Frontal cortex (tissue), 4 donors: Measurements from ENCODE around the gene TMEM229B. TPM values are rescaled to one million over a fixed set of nuclear protein-coding genes. Genes with fewer than 3 reads are reported as not detected.
A peak's percentile ranks its signal among the peaks of the same experiment; 100 is the strongest.

Source experiments
- DNase-seq, 2 donors: peaks; one replicate each; pipeline ENCODE4 v3.0.0; 2012; ENCODE audit warnings: low spot score in 2 of 2
- FAIRE-seq: peaks from 2 replicates; lab custom pipeline; 2012; peaks lifted over from hg19 to GRCh38; lab: Jason Lieb, UNC
- total RNA-seq: library from RNA; depleted of rRNA; stranded (reverse); fragments of >200 nt; gene quantifications from one replicate; pipeline ENCODE4 v1.2.3, GENCODE V29; 2014
- donor health status: control.
- donor health status: control.
- donor health status: control.

Gene TMEM229B
- total RNA-seq, 1 donor from 2014 or later = 22.4 TPM

GRCh38 chr14:67516676-67517075 lies 28.2 kb upstream of the TMEM229B start:
- no peak for FAIRE-seq
- DNase-seq = no peak

GRCh38 chr14:67515386-67516079 lies 27.0 kb upstream of the TMEM229B start:
- DNase-seq (no peak), FAIRE-seq (no peak)

- no peak for FAIRE-seq
Measured at GRCh38 chr14:67514650-67515385, 26.3 kb upstream of the TMEM229B start.

GRCh38 chr14:67514203-67514607 lies 25.7 kb upstream of the TMEM229B start:
- FAIRE-seq (no peak), DNase-seq (no peak)

More at GRCh38 chr14:67514650-67515385, 26.3 kb upstream of the TMEM229B start:
- peak; percentile 79 for DNase-seq

- DNase-seq (no peak), FAIRE-seq (no peak)
Measured at GRCh38 chr14:67513631-67514108, 25.1 kb upstream of the TMEM229B start.

- FAIRE-seq (no peak), DNase-seq (no peak)
Measured at GRCh38 chr14:67512463-67513310, 24.2 kb upstream of the TMEM229B start.

- FAIRE-seq = no peak
- DNase-seq = no peak
Measured at GRCh38 chr14:67510836-67511235, 22.3 kb upstream of the TMEM229B start.

- FAIRE-seq = no peak
Measured at GRCh38 chr14:67510121-67510520, 21.6 kb upstream of the TMEM229B start.

GRCh38 chr14:67508956-67509355 lies 20.4 kb upstream of the TMEM229B start:
- no peak for DNase-seq
- no peak for FAIRE-seq

More at GRCh38 chr14:67510121-67510520, 21.6 kb upstream of the TMEM229B start:
- DNase-seq = no peak

GRCh38 chr14:67505254-67505653 lies 16.7 kb upstream of the TMEM229B start:
- DNase-seq (no peak), FAIRE-seq (no peak)

- DNase-seq = no peak
- no peak for FAIRE-seq
Measured at GRCh38 chr14:67503331-67503730, 14.8 kb upstream of the TMEM229B start.

- no peak for DNase-seq
Measured at GRCh38 chr14:67502867-67503266, 14.3 kb upstream of the TMEM229B start.

GRCh38 chr14:67501670-67502069 lies 13.1 kb upstream of the TMEM229B start:
- no peak for FAIRE-seq
- no peak for DNase-seq

More at GRCh38 chr14:67502867-67503266, 14.3 kb upstream of the TMEM229B start:
- FAIRE-seq = no peak

- DNase-seq = no peak
- no peak for FAIRE-seq
Measured at GRCh38 chr14:67500981-67501380, 12.5 kb upstream of the TMEM229B start.

- FAIRE-seq (no peak), DNase-seq (no peak)
Measured at GRCh38 chr14:67497716-67498115, 9.2 kb upstream of the TMEM229B start.

- DNase-seq (no peak), FAIRE-seq (no peak)
Measured at GRCh38 chr14:67497216-67497615, 8.7 kb upstream of the TMEM229B start.

GRCh38 chr14:67495827-67496226 lies 7.3 kb upstream of the TMEM229B start:
- FAIRE-seq (no peak), DNase-seq (no peak)

GRCh38 chr14:67493092-67493717 lies 4.7 kb upstream of the TMEM229B start:
- DNase-seq (no peak), FAIRE-seq (no peak)

GRCh38 chr14:67492538-67492937 lies 4.0 kb upstream of the TMEM229B start:
- FAIRE-seq (no peak), DNase-seq (no peak)
